ENCODE results near the gene CLDN25.

CLDN25 gene

GRCh38 chr11:113814181-113814580 lies 34.6 kb downstream of the CLDN25 start:
- DNase-seq = no peak

- no peak for DNase-seq
These were observed 37.6 kb downstream of the CLDN25 start for GRCh38 chr11:113817162-113817561.

GRCh38 chr11:113817626-113818025 lies 38.0 kb downstream of the CLDN25 start:
- no peak for DNase-seq

- no peak for DNase-seq
These were observed 38.8 kb downstream of the CLDN25 start for GRCh38 chr11:113818426-113818825.

- DNase-seq = no peak
These were observed 47.9 kb downstream of the CLDN25 start for GRCh38 chr11:113827477-113827876.

GRCh38 chr11:113828191-113828590 lies 48.6 kb downstream of the CLDN25 start:
- no peak for DNase-seq

- no peak for DNase-seq
These were observed 50.2 kb downstream of the CLDN25 start for GRCh38 chr11:113829751-113830150.
